GM19438 (cell line): Measurements from ENCODE around the gene EPB41L1.

Experiments used
- ATAC-seq: cut with Tn5 transposase; IDR thresholded peaks from one replicate; pipeline ENCODE4 v1.9.1; 2021; ENCODE audit warnings: low read depth; ENCODE audit not compliant: unreplicated experiment

EPB41L1 gene

GRCh38 chr20:36183155-36183944, 28.8 kb downstream of the EPB41L1 start:
- ATAC-seq: no peak

- no peak for ATAC-seq
These were observed 30.6 kb downstream of the EPB41L1 start for GRCh38 chr20:36184816-36185776.

GRCh38 chr20:36193977-36194712, 39.6 kb downstream of the EPB41L1 start:
- ATAC-seq: no peak

GRCh38 chr20:36196676-36197075, 42.1 kb downstream of the EPB41L1 start:
- ATAC-seq: no peak

GRCh38 chr20:36197271-36197670, 42.7 kb downstream of the EPB41L1 start:
- no peak for ATAC-seq

GRCh38 chr20:36199345-36200257, 45.1 kb downstream of the EPB41L1 start:
- no peak for ATAC-seq

GRCh38 chr20:36200451-36200850, 45.9 kb downstream of the EPB41L1 start:
- ATAC-seq: no peak

GRCh38 chr20:36201198-36201597, 46.7 kb downstream of the EPB41L1 start:
- no peak for ATAC-seq

GRCh38 chr20:36202891-36203338, 48.4 kb downstream of the EPB41L1 start:
- no peak for ATAC-seq

GRCh38 chr20:36203861-36204260, 49.3 kb downstream of the EPB41L1 start:
- no peak for ATAC-seq

- ATAC-seq: no peak
These were observed 50.5 kb downstream of the EPB41L1 start for GRCh38 chr20:36205026-36205425.

GRCh38 chr20:36206068-36206467, 51.5 kb downstream of the EPB41L1 start:
- no peak for ATAC-seq

GRCh38 chr20:36206641-36207040, 52.1 kb downstream of the EPB41L1 start:
- no peak for ATAC-seq

- no peak for ATAC-seq
These were observed 53.1 kb downstream of the EPB41L1 start for GRCh38 chr20:36207602-36208001.

- ATAC-seq: no peak
These were observed 53.7 kb downstream of the EPB41L1 start for GRCh38 chr20:36208257-36208656.

GRCh38 chr20:36210436-36211021, 56.0 kb downstream of the EPB41L1 start:
- no peak for ATAC-seq

- ATAC-seq: no peak
These were observed 58.8 kb downstream of the EPB41L1 start for GRCh38 chr20:36213362-36213761.

- no peak for ATAC-seq
These were observed 60.2 kb downstream of the EPB41L1 start for GRCh38 chr20:36214684-36215256.

- no peak for ATAC-seq
These were observed 61.2 kb downstream of the EPB41L1 start for GRCh38 chr20:36215778-36216177.
